HTERT RPE-1 (cell line): ENCODE data around the gene RAD17.
"Not testable (repeated sequence)": the region's sequence is repeated elsewhere in the genome, so short reads cannot be mapped to it uniquely, and the experiment has no call there.

ENCODE experiments used
- in situ Hi-C: fragments of 300-500 bp; cut with MboI; formaldehyde crosslinking; loops from 4 replicates; pipeline ENCODE4 v1.14.3; 2020; ENCODE audit warnings: low sequenced_read_pairs

Gene RAD17

GRCh38 chr5:69369340-69370121 is at the start of gene RAD17, which contains the start of the genes AK6 and TAF9:
Gene RAD17 (plus strand): TSS chr5:69369818. CDS start chr5:69372209, 2,391 bp downstream.
Gene AK6 (minus strand): TSS chr5:69369520. CDS start chr5:69369490, 30 bp downstream.
Gene TAF9 (minus strand): TSS chr5:69369520. CDS start chr5:69365737, 3,783 bp downstream.
- in situ Hi-C loops: no loop called here

GRCh38 chr5:69326365-69326764 is 43.3 kb upstream of the RAD17 start:
- in situ Hi-C loops: no loop called here

GRCh38 chr5:69329905-69330489 is 39.6 kb upstream of the RAD17 start:
- in situ Hi-C loops: no loop called here

DNA sequence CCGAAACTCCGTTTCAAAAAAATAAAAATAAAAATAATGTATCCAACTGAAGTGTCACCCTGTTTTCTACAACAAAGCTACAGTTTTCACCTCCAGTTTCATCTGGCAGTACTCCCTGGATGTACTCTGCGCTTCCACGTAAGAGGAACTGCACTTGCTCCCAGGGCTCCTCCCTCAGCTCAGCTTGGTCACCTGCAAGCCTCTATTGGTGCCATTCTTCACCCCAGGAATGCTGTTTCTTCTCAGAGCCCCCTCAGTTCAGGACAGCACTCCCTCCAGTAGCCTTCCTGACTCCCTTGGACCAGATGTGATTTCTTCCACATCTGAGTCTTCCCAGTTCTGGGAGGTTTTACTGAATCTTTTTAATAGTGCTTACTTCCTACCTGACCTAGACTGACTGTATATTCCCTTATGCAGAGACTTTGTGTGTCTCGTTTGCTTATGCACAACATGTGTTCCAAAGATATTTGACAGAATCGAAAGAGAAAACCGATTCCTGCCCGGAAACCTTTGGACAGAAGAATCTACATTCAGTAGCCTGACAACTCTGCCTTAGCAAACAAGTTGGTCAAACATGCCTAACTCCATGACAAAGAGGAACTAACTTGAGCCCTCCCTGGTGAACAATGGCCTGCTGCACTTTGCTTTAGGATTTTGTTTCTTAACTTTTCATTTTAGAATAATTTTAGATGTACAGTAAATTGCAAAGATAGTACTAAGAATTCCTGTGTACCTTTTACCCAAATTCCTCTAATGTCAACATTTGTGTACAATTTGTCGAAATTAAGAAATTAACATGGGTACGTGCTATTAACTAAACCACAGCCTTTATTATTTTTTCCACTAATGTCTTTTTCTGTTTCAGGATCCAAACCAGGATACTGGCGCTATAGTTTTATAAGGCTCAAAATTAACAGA is 37.8 kb upstream of the RAD17 start:
- in situ Hi-C loops: no loop called here

- in situ Hi-C loops: not testable (repeated sequence)
These were observed 35.8 kb upstream of the RAD17 start for GRCh38 chr5:69333668-69334315.

GRCh38 chr5:69334793-69335268 is 34.8 kb upstream of the RAD17 start:
- in situ Hi-C loops: no loop called here

DNA sequence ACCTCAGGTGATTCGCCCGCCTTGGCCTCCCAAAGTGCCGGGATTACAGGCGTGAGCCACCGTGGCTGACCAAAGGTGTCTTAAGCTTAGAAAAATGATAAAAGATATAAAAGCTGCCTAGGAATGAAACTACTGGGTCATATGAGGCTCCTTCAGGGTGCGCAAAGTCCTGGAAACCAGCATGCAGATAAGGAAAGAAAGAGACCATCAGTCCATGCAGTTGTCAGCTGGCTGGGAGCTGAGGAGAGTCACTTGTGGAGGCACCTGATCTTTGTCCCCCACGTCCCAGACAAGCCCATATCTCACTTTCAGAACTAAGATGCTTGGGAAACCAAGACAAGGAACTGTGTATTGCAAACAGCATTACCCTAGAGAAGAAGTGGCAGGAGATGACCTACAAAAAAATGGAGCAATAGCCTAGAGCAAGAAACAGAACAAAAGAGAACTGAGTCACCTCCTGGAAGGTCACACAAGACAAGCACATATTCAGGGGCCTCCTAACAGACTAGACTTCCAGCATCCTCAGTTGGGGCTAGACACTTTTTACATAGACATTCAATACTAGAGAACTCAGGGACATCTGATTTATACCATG is 34.2 kb upstream of the RAD17 start:
- in situ Hi-C loops: no loop called here

DNA sequence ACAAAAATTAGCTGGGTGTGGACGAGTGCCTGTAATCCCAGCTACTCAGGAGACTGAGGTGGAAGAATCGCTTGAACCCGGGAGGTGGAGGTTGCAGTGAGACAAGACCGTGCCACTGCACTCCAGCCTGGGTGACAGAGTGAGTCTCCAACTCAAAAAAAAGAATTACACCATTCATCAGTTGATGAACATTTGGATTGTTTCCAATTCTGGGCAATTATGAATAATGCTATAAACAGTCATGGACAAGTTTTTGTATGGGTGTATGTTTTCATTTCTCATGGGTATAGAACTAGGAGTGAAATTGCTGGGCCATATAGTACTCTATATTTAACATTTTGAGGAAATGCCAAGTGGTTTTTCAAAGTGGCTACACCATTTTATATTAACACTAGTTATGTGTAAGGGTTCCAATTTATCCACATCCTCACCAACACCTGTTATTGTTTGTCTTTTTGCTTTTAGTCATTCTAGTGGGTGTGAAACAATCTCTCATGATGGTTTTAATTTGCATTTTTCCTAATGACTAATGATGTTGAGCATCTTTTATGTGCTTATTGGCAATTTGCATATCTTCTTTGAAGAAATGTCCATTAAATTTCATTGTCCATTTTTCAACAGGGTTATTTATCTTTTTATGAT is 28.0 kb upstream of the RAD17 start:
- in situ Hi-C loops: no loop called here

GRCh38 chr5:69343083-69343482 is 26.5 kb upstream of the RAD17 start:
- in situ Hi-C loops: no loop called here

DNA sequence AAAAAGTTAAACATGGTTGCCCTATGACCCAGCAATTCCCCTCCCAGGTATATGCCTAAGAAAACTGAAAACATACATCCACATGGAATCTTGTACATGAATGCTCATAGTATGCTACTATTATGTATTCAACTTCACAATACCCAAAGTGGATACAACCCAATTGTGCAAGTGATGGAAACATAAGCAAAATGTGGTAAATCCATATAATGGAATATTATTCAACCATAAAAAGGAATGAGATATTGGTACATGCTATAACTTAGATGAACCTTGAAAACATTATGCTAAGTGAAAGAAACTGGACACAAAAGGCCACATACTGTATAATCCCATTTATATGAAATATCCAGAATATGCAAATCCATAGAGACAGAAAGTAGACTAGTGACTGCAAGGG is 19.0 kb upstream of the RAD17 start:
- in situ Hi-C loops: no loop called here

DNA sequence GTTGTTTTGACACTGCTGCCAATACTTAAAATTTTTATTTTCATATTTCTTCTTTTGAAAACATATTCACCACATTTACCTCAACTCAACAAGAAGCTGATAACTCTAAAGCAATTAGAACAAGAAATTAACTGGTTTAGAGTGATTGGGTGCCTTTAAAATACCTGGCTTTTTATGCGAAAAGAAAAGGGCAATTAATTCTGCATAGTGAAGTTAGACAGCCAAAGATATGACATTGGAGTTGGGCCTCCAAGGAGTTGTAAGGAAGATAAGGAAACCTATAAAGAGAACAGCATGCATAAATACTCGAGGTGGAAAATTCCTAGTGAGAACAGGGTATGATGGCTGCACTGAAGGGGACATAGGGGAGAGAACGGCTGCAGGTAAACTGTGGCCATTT is 9.9 kb upstream of the RAD17 start:
- in situ Hi-C loops: no loop called here

GRCh38 chr5:69360442-69360841 is 9.2 kb upstream of the RAD17 start:
- in situ Hi-C loops: no loop called here

GRCh38 chr5:69364414-69364813 is 5.2 kb upstream of the RAD17 start:
- in situ Hi-C loops: no loop called here

DNA sequence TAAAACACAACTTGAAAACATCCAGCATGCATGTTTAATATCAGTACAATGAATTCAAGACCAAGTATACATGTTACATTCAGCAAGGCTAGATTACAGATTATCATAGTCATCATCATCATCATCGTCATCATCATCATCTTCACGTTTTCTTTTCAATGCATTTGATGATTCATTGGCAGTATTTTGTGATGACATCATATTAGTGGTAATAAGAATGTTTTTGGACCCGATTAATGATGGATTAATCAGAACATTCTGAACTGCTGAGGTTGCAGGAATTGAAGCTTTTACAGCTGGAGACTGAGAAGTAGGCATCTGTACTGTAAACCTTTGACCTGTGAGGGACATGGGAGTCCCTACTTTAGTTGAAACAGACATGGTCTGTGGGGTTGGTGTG is 4.8 kb upstream of the RAD17 start:
- in situ Hi-C loops: no loop called here

DNA sequence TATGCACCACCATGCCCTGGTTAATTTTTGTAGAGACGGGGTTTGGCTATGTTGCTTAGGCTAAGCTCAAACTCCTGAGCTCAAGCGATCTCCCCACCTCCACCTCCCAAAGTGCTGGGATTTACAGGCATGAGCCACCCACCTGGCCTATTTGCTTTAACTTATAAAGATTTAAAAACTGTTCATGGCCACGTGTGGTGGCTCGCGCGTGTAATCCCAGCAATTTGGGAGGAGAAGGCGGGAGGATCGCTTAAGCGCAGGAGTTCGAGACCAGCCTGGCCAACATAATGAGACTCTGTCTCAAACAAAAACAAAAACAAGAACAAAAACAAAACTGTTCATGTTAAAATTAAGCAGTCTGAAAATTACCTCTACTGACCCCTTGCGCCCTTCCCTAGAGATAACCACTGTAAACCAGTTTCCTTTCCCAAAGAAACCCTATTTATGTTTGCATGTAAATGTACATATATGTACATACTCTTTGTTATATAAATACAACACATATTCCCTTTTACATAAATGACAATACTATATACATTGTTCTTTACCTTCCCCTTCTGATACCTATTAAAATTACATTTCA is 1.8 kb upstream of the RAD17 start:
- in situ Hi-C loops: no loop called here

DNA sequence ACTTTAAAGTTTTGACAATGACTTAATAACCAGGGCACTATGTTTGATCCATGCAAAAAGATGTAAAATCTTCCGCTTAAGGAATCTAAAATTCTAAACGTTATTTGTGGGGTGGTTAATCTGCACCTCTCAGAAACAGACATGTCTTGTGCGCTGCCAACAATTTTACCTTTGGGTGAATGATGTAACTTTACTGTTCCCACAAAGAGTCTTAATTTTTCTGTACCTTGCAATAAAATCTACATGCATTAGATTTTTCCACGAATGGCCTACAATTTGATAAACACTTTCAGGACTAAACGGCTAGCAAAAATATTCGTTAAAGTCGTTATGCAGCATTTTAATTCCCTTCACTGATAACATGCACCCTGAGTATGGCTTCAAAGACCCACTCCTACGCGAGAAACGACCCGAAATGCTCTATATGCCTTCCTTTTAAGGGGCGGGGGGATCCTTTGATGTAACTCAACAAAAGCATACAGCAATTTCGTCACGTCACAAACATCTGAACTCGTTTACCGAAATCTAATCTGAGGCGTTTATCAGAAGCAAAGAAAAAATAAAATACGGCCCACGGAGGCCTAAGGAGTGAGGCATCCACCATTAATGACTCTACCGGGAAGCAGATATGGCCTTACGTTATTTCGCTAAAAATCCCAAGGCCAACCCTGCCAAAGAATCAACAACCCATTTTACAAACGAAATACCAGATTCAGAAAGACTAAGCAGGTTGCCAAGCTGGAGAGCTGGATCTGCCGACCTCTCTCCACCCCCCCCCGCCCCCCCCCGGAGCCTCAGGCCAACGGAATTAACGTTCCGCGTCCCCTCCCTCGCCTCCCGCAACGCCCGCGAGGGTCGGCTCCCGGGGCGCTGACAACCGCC is 919 bp upstream of the RAD17 start:
- in situ Hi-C loops: no loop called here

GRCh38 chr5:69370335-69370734 is 717 bp downstream of the RAD17 start:
- in situ Hi-C loops: not testable (repeated sequence)

GRCh38 chr5:69372394-69372793 is 2.8 kb downstream of the RAD17 start:
- in situ Hi-C loops: no loop called here
